Measurements from ENCODE around the gene PRPF4.
"Not testable (repeated sequence)": the region's sequence is repeated elsewhere in the genome, so short reads cannot be mapped to it uniquely, and the experiment has no call there.

The PRPF4 gene

DNA sequence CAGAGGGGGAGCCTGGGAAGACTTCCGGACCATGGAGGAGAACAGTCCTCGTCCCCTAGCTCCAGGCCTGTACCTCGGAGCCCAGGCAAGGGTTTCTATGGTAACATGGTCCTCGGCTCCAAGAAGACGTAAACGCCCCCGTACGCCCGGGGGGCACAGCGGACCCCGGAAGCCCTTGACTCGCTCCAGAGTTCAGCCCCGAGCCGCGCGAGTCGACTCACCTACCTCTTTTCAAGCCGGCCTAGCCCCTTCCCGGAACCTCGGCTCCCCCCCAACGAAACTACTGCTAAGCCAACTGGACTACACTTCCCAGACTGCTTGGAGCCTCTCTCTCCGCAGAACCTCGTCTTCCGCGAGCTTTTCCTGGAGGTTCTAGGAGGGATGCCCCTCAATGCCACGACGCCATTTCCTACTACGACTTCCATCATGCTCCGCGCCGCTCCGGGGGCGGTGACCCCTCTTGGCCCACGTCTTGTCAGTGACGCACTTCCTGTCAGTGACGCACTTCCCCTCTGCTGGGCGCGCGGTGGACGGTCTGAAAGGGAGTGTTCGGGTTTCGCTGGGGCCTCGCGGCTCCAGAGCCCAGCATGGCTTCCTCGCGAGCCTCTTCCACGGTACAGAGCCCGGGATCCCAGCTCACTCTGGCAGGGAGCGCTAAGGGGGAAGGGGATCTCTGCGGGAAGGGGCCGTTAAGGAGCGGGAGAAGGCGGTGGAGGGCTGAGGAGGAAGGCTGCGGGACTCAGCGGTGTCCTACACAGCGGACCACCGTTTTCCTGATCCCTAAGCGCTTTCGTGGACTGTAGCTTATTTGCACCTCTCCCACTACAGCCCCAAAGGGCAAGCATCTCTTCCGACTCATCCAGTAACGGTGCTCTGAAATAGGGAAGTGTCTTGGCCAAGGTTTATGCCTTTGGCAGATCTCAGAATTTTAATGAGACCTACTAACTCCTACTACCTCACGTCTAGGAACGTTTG lies at the start of gene PRPF4, which contains the start of gene CDC26:
PRPF4 (plus strand) TSS at position 502 of the 975 bp plus-strand sequence; CDS start at position 588, 86 bp downstream.
CDC26 (minus strand) TSS at position 416 of the 975 bp plus-strand sequence. CDS start 3,065 bp downstream, outside the sequence.
- peak; percentile 97 for DNase-seq

DNA sequence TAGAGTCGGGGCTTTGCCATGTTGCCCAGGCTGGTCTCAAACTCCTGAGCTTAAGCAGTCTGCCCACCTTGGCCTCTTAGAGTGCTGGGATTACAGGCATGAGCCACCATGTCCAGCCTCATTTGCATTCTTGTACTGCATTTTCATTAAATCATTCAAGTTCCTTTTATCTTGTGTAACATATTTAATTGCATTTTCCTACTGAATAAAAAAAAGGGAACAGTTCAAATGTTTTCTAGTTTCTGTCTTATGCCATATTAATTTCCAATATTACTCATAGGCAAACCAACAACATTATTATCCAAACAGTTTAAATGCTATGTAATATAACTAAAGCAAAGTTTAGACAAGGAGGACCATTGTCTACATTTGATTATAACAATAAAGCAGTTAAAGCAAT lies 48.0 kb upstream of the PRPF4 start:
- no peak for DNase-seq

DNA sequence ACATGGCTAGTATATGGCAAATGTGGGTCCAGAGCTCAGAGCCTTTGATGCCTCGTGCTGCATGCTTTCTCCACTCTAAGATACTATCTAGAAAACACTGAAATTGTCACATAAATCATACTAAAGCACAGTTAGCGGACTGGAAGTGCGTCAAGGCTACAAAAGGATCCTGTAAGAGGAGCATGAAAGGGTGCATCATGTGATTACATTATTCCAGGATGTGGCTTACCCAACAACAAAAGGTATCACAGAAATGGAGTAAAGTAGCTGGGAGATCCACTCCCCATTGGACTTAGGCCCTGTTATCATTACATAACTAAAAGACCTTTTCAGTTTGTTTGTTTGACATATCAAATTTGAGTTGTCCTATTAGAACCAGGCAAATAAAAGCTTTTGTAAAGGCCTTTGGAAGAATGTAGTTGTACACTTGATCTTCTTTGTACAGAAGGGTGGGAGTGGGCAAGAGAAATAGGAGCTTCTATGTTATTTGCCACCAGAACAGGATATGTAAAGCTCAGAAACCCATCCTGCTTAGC lies 47.3 kb upstream of the PRPF4 start:
- DNase-seq, result no peak

DNA sequence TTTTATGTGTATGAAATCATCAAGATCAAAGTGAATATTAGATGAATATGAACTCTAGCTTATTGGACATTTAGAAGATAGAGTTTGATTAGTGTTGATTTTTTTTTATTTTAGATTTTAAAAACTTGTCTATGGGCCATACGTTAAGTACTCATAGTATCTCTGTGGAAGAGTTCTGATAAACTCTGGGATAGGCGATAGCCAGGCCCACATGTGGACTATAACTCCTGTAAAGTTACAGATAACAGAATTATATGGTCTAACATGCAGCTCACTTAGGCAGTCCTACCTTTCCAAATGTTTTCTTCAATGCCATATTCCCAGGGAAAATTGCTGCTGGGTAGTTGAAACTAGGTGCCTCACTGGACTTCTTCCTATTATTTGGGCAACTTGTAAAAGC lies 43.8 kb upstream of the PRPF4 start:
- no peak for DNase-seq

DNA sequence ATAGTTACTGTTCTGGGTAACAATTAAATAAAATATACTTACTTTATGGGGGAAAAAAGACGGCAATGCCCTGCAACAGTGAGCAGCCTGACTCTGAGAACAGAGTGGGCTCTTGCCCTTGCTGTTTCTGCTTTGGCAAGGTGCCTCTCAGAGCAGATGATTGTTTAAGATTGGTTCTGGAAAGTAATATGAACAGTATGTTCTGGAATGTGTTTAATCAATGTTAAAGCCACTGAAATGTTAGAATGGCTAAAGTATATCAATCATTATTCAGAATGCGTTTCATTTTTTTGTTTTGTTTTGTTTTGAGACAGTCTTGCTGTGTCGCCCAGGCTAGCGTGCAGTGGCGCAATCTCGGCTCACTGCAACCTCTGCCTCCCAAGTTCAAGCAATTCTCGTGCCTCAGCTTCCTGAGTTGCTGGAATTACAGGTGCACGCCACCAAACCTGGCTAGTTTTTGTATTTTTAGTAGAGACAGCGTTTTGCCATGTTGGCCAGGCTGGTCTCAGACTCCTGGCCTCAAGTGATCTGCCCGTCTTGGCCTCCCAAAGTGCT lies 39.7 kb upstream of the PRPF4 start:
- DNase-seq, result not testable (repeated sequence)

DNA sequence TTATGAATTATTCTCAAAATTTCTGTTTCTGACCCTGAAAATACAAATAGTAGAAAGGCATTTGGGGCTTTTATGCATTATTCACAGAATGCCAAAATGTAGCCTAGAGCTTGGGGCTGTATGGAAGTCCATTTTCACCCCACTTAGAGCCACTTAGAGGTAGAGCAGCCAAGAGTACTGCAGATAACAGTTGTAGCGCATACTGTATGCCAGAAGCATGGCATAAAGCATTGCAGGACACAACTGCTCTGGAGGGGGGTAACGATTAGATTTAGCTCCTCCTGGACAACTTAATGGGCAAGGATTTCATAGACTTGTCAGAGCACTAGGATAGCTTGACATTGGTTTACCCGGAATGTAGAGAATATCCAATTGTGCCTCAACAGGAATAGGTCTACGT lies 38.4 kb upstream of the PRPF4 start:
- no peak for DNase-seq

DNA sequence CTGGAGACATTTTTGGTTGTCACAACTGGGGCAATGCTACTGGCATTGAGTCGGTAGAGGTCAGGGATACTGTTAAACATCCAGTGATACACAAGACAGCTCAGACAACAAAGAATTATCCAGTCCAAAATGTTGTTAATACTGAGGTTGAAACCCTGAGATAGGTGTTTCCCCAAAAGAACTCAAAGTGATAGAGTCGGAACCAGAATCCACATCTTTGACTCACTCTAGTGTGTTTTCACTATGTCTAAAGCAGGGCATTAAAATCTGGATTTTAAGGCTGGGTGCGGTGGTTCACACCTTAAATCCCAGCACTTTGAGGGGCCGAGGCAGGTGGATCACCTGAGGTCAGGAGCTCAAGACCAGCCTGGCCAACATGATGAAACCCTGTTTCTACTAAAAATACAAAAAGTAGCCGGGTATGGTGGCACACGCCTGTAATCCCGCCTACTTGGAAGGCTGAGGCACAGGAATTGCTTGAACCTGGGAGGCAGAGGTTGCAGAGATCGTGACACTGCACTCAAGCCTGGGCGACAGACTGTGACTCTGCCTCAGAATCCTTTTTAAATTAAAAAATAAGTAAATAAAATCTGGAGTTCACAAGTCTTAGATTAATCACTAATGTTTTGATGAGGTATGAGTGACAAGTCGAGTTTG lies 37.1 kb upstream of the PRPF4 start:
- DNase-seq, result no peak

DNA sequence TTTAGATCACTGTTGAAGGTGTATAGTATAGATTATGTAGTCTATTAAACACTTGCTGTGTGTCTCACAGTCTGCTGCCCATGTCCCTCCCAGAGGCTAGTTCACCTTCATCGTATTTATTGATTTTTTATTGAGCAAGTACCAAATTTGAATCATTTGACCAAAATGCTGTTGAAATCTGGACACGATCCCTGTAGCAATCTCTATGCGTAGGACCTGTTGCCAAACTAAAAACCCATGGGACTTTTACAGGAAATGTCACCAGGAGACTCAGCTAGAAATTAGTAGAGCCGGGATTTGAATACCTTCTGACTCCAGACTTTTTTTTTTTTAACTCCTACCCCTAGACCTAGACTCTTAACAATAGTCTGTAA lies 36.6 kb upstream of the PRPF4 start:
- DNase-seq, result no peak

DNA sequence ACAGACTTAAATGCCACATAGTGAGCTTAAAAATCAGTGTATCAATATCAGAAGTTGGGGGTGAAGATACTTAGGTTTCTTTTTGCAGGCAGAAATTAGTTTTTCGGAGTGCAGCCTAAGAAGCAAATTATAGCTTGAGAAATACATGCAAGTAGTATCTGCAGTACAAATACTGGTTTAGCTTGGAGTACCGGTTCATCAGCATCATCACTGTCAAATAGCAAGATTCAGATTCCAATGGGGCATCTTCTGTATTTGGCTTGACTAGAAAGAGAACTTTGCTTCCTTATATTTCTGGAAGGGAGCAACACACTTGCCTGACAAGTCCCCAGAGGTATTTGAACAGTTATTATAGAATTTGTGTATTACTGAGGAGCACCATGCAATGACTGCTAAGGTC lies 34.3 kb upstream of the PRPF4 start:
- no peak for DNase-seq

DNA sequence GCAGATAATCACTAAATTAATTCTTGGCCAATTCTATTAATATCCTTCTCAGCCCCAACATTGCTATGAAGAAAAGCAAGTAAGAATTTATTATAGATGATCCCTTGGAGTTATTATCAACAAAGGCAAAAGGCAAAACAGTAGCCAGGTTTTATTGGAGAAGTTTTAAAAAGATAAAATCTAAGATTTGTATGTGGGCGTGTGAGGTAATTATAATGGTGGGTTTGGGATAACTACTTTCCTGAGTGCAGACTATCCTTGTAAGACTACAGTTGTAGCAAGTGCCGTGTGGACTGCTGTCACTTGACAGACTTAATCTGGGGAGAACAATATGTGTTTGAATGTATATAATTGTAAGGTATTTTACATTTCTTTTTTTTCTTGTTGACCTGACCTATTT lies 30.9 kb upstream of the PRPF4 start:
- DNase-seq, result no peak

DNA sequence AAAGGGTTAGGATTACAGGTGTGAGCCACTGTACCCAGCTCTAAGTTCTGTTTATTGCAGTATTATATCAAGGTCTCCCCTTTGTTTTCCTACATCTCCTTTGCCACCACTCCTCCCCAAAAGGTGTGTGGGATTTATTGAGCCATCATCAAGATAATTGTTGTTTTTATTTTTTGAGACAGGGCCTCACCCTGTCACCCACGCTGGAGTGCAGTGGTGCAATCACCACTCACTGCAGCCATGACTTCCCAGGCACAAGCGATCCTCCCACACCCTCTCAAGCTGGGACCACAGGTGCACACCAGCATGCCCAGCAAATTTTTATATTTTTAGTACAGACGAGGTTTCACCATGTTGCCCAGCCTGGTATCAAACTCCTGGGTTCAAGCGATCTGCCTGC lies 29.6 kb upstream of the PRPF4 start:
- DNase-seq, result no peak

DNA sequence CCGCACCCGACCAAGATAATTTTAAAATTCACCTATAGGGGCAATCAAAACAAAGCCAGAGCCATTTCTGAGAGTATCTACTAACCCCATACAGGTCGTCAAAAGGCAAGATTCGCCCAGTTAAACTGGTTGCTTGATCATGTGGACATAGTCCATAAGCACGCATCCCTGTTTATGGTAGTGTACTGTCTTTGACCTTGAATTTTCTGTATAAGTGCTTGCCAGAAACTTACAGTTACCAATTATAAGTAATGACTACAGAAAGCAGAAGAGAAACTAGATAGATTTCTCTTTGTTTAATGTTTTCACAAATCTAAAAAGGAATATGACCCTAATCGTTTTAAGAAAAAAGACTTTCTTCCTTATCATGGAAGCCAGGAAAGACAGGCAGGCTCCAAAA lies 28.5 kb upstream of the PRPF4 start:
- no peak for DNase-seq

DNA sequence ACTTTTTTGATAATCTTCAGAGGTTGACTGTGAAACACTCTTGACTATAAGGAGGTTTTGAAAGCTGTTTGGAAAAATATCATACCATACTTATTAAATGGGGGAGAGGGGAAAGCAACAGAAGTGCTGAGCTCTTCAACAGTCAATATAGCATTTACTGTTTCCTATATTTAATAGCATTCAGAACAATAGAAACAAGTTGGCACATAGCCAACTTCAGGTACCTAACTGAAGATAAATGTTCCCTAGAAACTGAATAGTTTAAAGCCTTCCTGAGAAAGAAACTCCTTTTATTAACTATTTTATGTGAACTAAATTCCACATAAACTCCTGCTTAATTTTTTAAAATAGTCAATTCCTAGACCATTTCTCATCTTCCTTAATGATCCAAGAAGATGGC lies 27.8 kb upstream of the PRPF4 start:
- DNase-seq, result peak; percentile 18

DNA sequence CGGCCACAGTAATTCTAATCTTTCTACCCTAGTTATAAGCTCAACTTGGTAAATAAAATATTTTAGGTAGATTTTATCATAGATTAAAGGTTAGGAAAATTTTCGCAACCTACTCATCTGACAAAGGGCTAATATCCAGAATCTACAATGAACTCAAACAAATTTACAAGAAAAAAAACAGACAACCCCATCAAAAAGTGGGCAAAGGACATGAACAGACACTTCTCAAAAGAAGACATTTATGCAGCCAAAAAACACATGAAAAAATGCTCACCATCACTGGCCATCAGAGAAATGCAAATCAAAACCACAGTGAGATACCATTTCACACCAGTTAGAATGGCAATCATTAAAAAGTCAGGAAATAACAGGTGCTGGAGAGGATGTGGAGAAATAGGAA lies 25.8 kb upstream of the PRPF4 start:
- DNase-seq, result not testable (repeated sequence)

DNA sequence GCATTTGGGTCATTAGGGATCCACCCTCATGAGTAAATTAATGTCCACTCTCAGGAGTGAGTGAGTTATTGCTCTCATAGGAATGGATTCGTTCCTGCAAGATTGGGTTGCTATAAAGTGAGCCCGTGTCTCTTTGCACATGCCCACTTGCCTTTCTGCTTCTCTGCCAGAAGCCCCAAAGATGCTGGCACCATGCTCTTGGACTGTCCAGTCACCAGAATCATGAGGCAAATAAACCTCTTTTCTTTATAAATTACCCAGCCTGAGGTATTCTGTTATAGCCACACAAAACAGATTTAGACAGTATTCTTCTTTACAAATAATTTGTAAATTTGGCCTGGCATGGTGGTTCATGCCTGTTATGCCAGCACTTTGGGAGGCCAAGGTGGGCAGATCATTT lies 24.7 kb upstream of the PRPF4 start:
- DNase-seq, result no peak

DNA sequence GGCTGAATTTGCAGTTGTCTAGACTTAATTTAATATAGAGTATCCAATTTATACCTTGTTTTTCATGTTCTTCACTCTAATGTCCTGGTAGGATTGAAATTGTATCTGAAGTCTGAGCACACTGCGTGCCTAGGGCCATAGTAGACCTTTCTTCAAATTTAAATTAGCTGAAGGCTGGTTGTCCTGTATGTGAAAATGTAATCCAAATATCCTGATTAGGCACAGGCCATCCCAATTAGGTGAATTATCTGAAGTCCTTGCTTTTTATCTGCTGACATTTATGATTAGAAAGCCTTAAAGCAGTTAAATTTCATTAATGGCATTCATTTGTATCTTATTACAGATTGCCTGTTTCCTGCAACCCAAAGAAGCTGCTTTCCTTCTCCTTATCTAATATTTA lies 20.5 kb upstream of the PRPF4 start:
- no peak for DNase-seq

DNA sequence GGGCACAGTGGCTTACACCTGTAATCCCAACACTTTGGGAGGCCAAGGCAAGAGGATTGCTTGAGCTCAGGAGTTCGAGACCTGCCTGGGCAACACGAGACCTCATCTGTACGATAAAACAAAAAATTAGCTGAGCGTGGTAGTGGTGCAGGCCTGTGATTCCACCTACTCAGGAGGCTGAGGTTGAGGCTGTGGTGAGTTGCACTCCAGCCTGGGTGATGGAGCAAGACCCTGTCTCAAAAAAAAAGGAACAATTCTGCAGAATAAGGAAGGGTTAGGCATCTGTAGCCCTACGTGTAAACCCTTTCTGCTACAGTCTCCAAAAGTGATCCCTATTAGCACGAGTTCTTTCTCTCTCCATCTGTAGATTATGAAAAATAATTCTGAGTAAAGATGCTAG lies 20.0 kb upstream of the PRPF4 start:
- DNase-seq, result no peak

DNA sequence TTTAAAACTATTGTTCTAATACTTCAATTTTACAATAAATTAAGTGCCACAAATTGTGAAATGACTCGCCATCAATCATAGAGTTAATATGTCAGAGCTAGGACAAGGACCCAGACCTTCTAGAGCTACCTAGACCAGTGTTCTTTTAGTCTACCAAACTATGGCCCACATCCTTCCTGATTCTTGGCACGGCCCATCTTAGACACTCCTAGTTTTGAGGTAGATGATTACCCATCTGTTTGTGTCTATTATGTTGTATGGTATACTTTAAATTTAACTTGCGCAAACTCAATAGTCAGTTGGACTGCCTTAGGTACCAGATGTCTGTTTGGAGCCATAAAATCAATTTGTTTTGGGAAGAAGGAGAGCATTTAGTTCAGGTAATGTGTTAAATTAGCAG lies 17.6 kb upstream of the PRPF4 start:
- no peak for DNase-seq

DNA sequence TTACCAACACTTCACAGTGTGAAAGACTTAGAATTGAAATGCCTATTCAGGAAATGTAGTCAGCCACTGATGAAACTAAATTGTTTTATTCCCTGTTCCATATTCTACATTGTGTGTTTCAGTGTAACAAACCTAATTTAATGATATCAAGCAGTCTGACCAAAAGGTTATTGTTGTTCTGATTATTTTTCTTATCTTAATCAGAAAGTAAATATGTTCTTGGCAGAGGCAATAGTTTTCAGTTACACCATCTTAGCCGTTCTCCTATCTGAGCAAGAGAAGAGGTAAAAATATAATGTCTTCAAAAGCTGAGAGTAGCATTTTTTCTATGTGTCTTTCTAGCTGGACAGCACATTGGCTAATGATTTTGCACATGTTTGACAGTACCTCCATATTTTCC lies 17.2 kb upstream of the PRPF4 start:
- no peak for DNase-seq

DNA sequence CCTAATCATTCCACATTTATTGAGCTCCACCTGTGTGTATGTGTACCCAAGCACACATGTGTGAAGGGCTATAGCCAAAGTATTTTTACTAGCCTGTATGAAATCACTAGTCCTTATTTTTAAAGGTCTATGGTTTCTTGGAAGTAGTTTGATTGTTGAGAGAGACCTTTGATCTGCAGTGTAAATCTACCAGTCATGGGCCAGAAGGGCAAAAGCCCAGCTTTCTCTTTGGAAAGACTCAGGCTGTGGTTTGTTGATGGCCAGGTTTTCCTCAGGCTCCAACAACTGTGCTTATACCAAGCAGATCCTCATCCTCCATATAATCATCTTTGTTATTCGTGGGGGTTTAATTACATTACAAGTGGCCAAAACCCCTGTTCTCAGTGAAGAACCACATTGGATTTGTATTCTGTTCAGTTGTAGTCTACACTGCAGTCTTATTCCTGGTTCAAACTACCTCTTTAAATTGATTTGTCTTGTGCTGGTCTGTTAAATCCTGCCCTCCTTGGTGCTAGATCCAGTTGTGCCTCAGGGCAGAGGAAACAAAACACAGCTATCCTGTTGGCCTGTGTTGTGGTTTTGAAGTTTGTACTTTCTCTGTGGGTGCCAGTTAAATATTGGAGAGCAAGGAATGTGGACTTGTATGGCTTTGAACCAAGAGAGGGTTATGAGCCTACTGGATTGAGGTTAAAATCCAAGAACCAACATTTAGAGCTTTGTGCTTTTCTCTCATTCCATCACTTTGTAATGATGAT lies 13.4 kb upstream of the PRPF4 start:
- DNase-seq, result no peak

DNA sequence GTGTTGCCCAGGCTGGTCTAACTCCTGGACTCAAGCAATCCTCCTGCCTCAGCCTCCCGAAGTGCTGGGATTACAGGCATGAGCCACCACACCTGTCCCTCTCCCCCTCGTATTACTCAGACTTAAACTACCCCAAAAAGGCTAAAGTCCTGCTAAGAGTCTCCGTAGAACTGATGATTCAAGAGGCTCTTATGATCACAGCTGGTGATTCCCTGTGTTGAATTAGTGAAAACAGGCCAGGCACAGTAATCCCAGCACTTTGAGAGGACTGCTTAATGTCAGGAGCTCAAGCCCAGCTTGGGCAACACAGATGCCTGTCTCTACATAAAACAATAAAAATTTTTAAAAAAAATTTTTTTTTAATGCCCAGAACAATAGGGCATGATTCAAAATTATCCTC lies 9.3 kb upstream of the PRPF4 start:
- no peak for DNase-seq

DNA sequence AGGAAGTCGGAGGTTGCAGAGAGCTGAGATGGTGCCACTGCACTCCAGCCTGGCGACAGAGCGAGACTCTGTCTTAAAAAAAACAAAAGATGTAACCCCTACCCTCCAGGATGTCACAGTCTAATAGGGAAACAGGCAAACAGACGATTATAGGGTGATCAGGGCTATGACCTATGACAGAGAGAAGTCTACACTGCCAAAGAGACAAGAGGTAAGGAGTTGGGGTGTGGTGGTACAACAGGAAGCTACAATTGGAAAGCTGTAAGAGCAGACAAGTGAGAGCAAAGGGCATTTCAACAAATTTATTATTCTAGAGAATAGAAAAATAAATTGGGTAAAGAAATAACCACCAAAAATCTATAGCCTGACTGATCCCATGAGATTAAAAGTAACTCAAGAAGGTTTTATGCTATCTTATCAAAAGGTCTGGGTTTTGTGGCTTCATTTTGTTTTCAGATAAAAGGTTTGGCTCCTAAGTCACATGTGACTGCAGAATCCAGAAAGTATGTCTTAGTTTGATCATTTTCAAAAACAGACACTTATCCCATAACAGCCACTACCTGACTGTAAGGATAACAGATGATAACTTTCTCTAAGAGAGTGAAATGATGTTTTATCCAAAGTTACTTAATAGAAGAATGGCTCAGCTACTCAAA lies 7.4 kb upstream of the PRPF4 start:
- no peak for DNase-seq

Data from COR-L47 (cell line).